ENCODE results near the gene CLK2. TPM values are rescaled to one million over a fixed set of nuclear protein-coding genes. Genes with fewer than 3 reads are reported as not detected.
A peak's percentile ranks its signal among the peaks of the same experiment; 100 is the strongest.
"Not testable (repeated sequence)": the region's sequence is repeated elsewhere in the genome, so short reads cannot be mapped to it uniquely, and the experiment has no call there.

The CLK2 gene
- total RNA-seq, 2 experiments from 2014 or later, result 48.1 to 49.8 TPM

- no peak for DNase-seq
- no peak for TF ChIP-seq CTCF (IDR thresholded peaks at IDR 0.05)
- H3K27me3 Mint-ChIP-seq, result no peaks in the 10 kb centered on the region
- Histone ChIP-seq H3K27ac (ENCODE audit: low read depth in 1 of 2, low read length in 2 of 2) (no peak overlapping the region), H3K9me3 (ENCODE audit: control insufficient read depth in 1 of 2, insufficient read depth in 1 of 2, low read length in 2 of 2) (no peaks in the 10 kb centered on the region), H3K4me3 (ENCODE audit: low read length) (no peak overlapping the region), H3K27me3 (ENCODE audit: control insufficient read depth in 1 of 2, insufficient read depth in 2 of 2, low read length in 2 of 2) (no peaks in the 10 kb centered on the region), H3K36me3 (ENCODE audit: insufficient read depth, low read length) (peaks cover 4% of the 10 kb centered on the region), H3K4me1 (ENCODE audit: insufficient read depth, low read length) (peaks cover 36% of the 10 kb centered on the region)
- no peak overlapping the region for H3K27ac Mint-ChIP-seq
- CTCF ChIA-PET, result interaction anchor here (1.9 kb wide), 1 partner anchor 21 kb away, joined by 5 read pairs; no protein-coding TSS in a partner anchor
- ATAC-seq (ENCODE audit: poor library complexity), result no peak
- intact Hi-C loops (cut with DNase I, micrococcal nuclease), result no loop called here
- H3K36me3 Mint-ChIP-seq (ENCODE audit: low read depth), result no peaks in the 10 kb centered on the region
- H3K9me3 Mint-ChIP-seq, result no peaks in the 10 kb centered on the region
- peaks cover 31% of the 10 kb centered on the region for H3K4me1 Mint-ChIP-seq (ENCODE audit: low read depth)
- POLR2A ChIA-PET, result no interaction called here
- no peak overlapping the region for H3K4me3 Mint-ChIP-seq
Measured at GRCh38 chr1:155223047-155223446, 50.3 kb downstream of the CLK2 start.

DNA sequence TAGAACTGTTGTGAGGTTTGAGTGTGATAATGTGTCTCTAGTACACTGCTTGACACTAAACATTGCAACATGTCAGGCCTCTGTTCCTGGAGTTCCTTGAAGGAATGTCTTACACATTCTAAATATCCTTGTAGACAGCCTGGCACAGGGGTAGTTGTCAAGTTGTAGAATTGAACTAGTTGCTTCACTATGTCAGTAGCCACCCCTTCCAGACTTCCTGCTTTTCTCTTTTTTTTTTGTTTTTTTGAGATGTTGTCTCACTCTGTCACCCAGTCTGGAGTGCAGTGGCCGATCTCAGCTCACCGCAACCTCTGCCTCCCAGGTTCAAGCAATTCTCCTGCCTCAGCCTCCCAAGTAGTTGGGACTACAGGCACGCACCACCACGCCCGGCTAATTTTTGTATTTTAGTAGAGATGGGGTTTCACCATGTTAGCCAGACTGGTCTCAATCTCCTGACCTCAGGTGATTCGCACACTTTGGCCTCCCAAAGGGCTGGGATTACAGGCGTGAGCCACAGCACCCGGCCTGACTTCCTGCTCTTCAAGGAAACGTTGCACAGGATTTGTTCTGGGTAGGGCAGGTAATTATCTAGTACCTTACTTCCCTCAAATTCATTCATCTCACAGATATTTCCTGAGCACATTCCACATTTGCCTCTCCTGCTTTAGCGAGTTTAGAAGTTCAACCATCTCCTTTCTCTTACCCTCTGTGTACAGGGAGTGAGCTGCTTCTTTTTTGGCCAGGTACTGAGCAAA, 52.9 kb downstream of the CLK2 start:
- POLR2A ChIA-PET, result not testable (repeated sequence)

GRCh38 chr1:155219592-155220031, 53.7 kb downstream of the CLK2 start:
- TF ChIP-seq CTCF (IDR thresholded peaks at IDR 0.05), result no peak
- peak overlapping the region in 1 of 2 donors; percentile 15 for H3K27ac ChIP-seq (ENCODE audit: low read depth in 1 of 2, low read length in 2 of 2)
- no peak overlapping the region for H3K4me3 ChIP-seq (ENCODE audit: low read length)
- H3K9me3 ChIP-seq (ENCODE audit: control insufficient read depth in 1 of 2, insufficient read depth in 1 of 2, low read length in 2 of 2), result no peaks in the 10 kb centered on the region
- H3K4me3 Mint-ChIP-seq, result no peak overlapping the region
- peaks cover 7% of the 10 kb centered on the region for H3K36me3 Mint-ChIP-seq (ENCODE audit: low read depth)
- H3K36me3 ChIP-seq (ENCODE audit: insufficient read depth, low read length), result no peaks in the 10 kb centered on the region
- peaks cover 23% of the 10 kb centered on the region for H3K4me1 ChIP-seq (ENCODE audit: insufficient read depth, low read length)
- peak overlapping the region; percentile 9 for H3K27ac Mint-ChIP-seq
- no peaks in the 10 kb centered on the region for H3K27me3 Mint-ChIP-seq
- DNase-seq (peak in 3 of 14 experiments; percentile 44 to 55 (median 53)), ATAC-seq (ENCODE audit: poor library complexity) (peak; percentile 26)
- intact Hi-C loops (cut with DNase I, micrococcal nuclease), result no loop called here
- no peaks in the 10 kb centered on the region for H3K27me3 ChIP-seq (ENCODE audit: control insufficient read depth in 1 of 2, insufficient read depth in 2 of 2, low read length in 2 of 2)
- ChIA-PET CTCF (interaction anchor here (1.0 to 1.6 kb wide), 2 partner anchors 12 to 26 kb away, joined by 4 read pairs; no protein-coding TSS in a partner anchor), POLR2A (interaction anchor here (1.0 kb wide), 1 partner anchor 8 kb away, joined by 4 read pairs; no protein-coding TSS in a partner anchor)
- no peaks in the 10 kb centered on the region for H3K9me3 Mint-ChIP-seq
- peaks cover 17% of the 10 kb centered on the region for H3K4me1 Mint-ChIP-seq (ENCODE audit: low read depth)

More for the DNA sequence above, 52.9 kb downstream of the CLK2 start:
- H3K27ac Mint-ChIP-seq; H3K27me3 ChIP-seq (ENCODE audit: control insufficient read depth in 1 of 2, insufficient read depth in 2 of 2, low read length in 2 of 2); H3K4me3 Mint-ChIP-seq; intact Hi-C loops (cut with DNase I, micrococcal nuclease); H3K36me3 ChIP-seq (ENCODE audit: insufficient read depth, low read length); H3K9me3 ChIP-seq (ENCODE audit: control insufficient read depth in 1 of 2, insufficient read depth in 1 of 2, low read length in 2 of 2); H3K36me3 Mint-ChIP-seq (ENCODE audit: low read depth); H3K4me3 ChIP-seq (ENCODE audit: low read length); CTCF ChIA-PET; H3K27me3 Mint-ChIP-seq; ATAC-seq (ENCODE audit: poor library complexity); DNase-seq; H3K9me3 Mint-ChIP-seq: not testable (repeated sequence)
- peak overlapping the region in 1 of 2 donors; percentile 15 for H3K27ac ChIP-seq (ENCODE audit: low read depth in 1 of 2, low read length in 2 of 2)
- peaks cover 10% of the 10 kb centered on the region for H3K4me1 Mint-ChIP-seq (ENCODE audit: low read depth)
- H3K4me1 ChIP-seq (ENCODE audit: insufficient read depth, low read length), result peaks cover 17% of the 10 kb centered on the region

Data from CD4-positive, alpha-beta T cell (primary cell).